ENCODE measurements around the gene TNNT1.
"Not testable (repeated sequence)": the region's sequence is repeated elsewhere in the genome, so short reads cannot be mapped to it uniquely, and the experiment has no call there.

TNNT1 gene

GRCh38 chr19:55175117-55175867 lies 26.3 kb upstream of the TNNT1 start:
- no peak for DNase-seq
- TF ChIP-seq GATA1 (IDR thresholded peaks at IDR 0.05; ENCODE audit: low read depth, low read length) (no peak), POLR2A (IDR thresholded peaks at IDR 0.05; ENCODE audit: low read length) (no peak)

GRCh38 chr19:55174425-55175116 lies 25.6 kb upstream of the TNNT1 start:
- no peak for DNase-seq
- TF ChIP-seq GATA1 (IDR thresholded peaks at IDR 0.05; ENCODE audit: low read depth, low read length) (no peak), POLR2A (IDR thresholded peaks at IDR 0.05; ENCODE audit: low read length) (no peak)

GRCh38 chr19:55173714-55174409 lies 24.9 kb upstream of the TNNT1 start:
- no peak for TF ChIP-seq POLR2A (IDR thresholded peaks at IDR 0.05; ENCODE audit: low read length)
- TF ChIP-seq GATA1 (IDR thresholded peaks at IDR 0.05; ENCODE audit: low read depth, low read length), result no peak
- DNase-seq, result peak; percentile 43 to 78

GRCh38 chr19:55173186-55173713 lies 24.2 kb upstream of the TNNT1 start:
- TF ChIP-seq POLR2A (IDR thresholded peaks at IDR 0.05; ENCODE audit: low read length) (no peak), GATA1 (IDR thresholded peaks at IDR 0.05; ENCODE audit: low read depth, low read length) (no peak)
- no peak for DNase-seq

- TF ChIP-seq POLR2A (IDR thresholded peaks at IDR 0.05; ENCODE audit: low read length) (no peak), GATA1 (IDR thresholded peaks at IDR 0.05; ENCODE audit: low read depth, low read length) (no peak)
- no peak for DNase-seq
Measured at GRCh38 chr19:55172741-55173140, 23.7 kb upstream of the TNNT1 start.

- not testable (repeated sequence) for DNase-seq
Measured at GRCh38 chr19:55172318-55172717, 23.3 kb upstream of the TNNT1 start.

GRCh38 chr19:55171440-55171839 lies 22.4 kb upstream of the TNNT1 start:
- no peak for DNase-seq
- TF ChIP-seq GATA1 (IDR thresholded peaks at IDR 0.05; ENCODE audit: low read depth, low read length) (no peak), POLR2A (IDR thresholded peaks at IDR 0.05; ENCODE audit: low read length) (no peak)

- no peak for DNase-seq
- TF ChIP-seq GATA1 (IDR thresholded peaks at IDR 0.05; ENCODE audit: low read depth, low read length), result no peak
- no peak for TF ChIP-seq POLR2A (IDR thresholded peaks at IDR 0.05; ENCODE audit: low read length)
Measured at GRCh38 chr19:55169136-55169535, 20.1 kb upstream of the TNNT1 start.

GRCh38 chr19:55166530-55167268 lies 17.7 kb upstream of the TNNT1 start, which contains the start of gene DNAAF3:
Gene DNAAF3 (minus strand): TSS chr19:55166613. CDS start chr19:55166413, 200 bp downstream.
- DNase-seq, result peak; percentile 97 to 98
- TF ChIP-seq GATA1 (IDR thresholded peaks at IDR 0.05; ENCODE audit: low read depth, low read length) (no peak), POLR2A (IDR thresholded peaks at IDR 0.05; ENCODE audit: low read length) (no peak)

GRCh38 chr19:55165952-55166529 lies 17.0 kb upstream of the TNNT1 start:
- peak; percentile 85 for DNase-seq

GRCh38 chr19:55161571-55162322 lies 12.7 kb upstream of the TNNT1 start:
- TF ChIP-seq GATA1 (IDR thresholded peaks at IDR 0.05; ENCODE audit: low read depth, low read length), result no peak
- no peak for TF ChIP-seq POLR2A (IDR thresholded peaks at IDR 0.05; ENCODE audit: low read length)
- DNase-seq, result no peak

More at GRCh38 chr19:55165952-55166529, 17.0 kb upstream of the TNNT1 start:
- no peak for TF ChIP-seq GATA1 (IDR thresholded peaks at IDR 0.05; ENCODE audit: low read depth, low read length)
- TF ChIP-seq POLR2A (IDR thresholded peaks at IDR 0.05; ENCODE audit: low read length), result no peak

GRCh38 chr19:55160986-55161365 lies 12.0 kb upstream of the TNNT1 start:
- DNase-seq, result no peak
- TF ChIP-seq GATA1 (IDR thresholded peaks at IDR 0.05; ENCODE audit: low read depth, low read length) (no peak), POLR2A (IDR thresholded peaks at IDR 0.05; ENCODE audit: low read length) (no peak)
